PC-3 (cell line): ENCODE measurements around the gene TBX20.

ENCODE experiments used
- CTCF ChIP-seq: fragments of 300-600 bp; sonication (generic); conservative IDR thresholded peaks from 2 replicates; pipeline ENCODE4 v1.5.1; 2017; ENCODE audit warnings: antibody characterized with exemption, low read depth, mild to moderate bottlenecking, low read length
- EZH2 ChIP-seq: fragments of 300-600 bp; sonication (generic); IDR thresholded peaks from one replicate; pipeline ENCODE4 v1.6.1; 2017; ENCODE audit warnings: antibody characterized with exemption, mild to moderate bottlenecking, low read length; ENCODE audit not compliant: unreplicated experiment
- EZH2phosphoT487 ChIP-seq: fragments of 300-600 bp; sonication (generic); IDR thresholded peaks from 2 replicates; pipeline ENCODE4 v1.6.1; 2018; ENCODE audit warnings: mild to moderate bottlenecking, antibody characterized with exemption, low read length, borderline replicate concordance

GRCh38 chr7:35285799-35286198 is 31.9 kb upstream of the TBX20 start:
- TF ChIP-seq EZH2 (no peak), CTCF (no peak), EZH2phosphoT487 (no peak)
